Measurements from ENCODE around the gene LMNTD1.
"Not testable (repeated sequence)": the region's sequence is repeated elsewhere in the genome, so short reads cannot be mapped to it uniquely, and the experiment has no call there.

LMNTD1 gene, protein sequence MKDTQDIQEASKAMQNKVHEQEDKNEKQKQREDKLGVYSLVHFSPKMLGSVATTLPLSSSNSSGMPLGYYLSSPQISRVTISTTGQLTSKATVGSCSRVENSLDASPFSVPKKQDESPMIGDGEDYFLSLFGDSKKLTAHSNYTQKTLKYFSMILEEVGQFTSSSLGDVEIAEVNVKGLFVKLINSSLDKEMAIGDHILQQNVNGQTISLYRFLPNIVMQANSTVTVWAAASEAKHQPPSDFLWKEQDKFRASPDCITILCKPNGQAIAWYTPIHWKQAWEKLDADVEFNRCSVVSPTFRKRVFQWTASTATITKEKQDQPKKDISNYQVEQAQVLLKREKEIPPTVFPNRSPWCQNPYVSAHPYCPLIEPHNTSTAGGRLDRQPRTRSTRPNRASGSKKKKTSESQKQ

DNA sequence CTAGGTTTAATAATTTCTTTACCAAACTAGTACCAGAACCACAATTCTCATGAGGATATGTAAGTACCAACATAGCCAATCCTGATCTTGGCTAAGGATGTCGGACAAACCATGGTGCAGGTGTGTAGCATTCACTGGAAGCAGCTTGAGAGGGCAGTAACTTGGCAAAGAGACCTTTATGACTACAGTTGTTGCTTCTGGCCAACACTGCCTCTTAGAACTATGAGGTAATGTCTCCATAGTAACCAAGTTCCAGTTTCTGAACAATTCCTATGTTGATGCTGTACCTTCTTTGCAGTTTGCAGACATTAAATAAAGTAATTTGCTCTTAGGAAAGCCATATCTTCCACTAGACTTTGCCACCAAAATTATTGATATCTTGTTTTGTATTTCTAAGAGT, at the start of gene LMNTD1:
TSS of gene LMNTD1 (minus strand) at position 186 of the 400 bp plus-strand sequence. CDS start 324 bp downstream, outside the sequence.
- DNase-seq: no peak

DNA sequence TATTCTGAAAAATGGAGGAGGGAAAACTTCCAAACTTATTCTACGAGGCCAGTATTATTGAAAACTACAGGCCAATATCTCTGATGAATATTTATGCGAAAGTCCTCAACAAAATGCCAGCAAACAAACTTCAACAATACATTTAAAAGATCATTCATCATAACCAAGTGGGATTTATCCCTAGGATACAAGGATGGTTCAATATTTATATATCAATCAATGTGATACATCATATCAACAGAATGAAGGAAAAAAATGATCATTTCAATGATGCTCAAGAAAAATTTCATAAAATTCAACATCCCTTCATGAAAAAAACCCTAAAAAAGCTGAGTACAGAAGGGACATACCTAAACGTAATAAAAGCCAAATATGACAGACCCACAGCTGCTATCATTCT, 45.9 kb upstream of the LMNTD1 start:
- DNase-seq: no peak

DNA sequence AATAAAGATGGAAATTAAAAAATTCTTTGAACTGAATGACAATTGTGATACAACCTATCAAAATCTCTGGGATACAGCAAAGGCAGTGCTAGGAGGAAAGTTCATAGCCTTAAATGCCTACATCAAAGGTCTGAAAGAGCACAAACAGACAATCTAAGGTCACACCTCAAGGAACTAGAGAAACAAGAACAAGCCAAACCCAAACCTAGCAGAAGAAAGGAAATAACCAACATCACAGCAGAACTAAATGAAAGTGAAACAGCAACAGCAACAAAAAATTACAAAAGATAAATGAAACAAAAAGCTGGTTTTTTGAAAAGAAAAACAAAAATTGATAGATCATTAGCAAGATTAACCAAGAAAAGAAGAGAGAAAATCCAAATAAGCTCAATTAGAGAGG, 42.4 kb upstream of the LMNTD1 start:
- not testable (repeated sequence) for DNase-seq

GRCh38 chr12:25594376-25594775, 41.3 kb upstream of the LMNTD1 start:
- DNase-seq: no peak

DNA sequence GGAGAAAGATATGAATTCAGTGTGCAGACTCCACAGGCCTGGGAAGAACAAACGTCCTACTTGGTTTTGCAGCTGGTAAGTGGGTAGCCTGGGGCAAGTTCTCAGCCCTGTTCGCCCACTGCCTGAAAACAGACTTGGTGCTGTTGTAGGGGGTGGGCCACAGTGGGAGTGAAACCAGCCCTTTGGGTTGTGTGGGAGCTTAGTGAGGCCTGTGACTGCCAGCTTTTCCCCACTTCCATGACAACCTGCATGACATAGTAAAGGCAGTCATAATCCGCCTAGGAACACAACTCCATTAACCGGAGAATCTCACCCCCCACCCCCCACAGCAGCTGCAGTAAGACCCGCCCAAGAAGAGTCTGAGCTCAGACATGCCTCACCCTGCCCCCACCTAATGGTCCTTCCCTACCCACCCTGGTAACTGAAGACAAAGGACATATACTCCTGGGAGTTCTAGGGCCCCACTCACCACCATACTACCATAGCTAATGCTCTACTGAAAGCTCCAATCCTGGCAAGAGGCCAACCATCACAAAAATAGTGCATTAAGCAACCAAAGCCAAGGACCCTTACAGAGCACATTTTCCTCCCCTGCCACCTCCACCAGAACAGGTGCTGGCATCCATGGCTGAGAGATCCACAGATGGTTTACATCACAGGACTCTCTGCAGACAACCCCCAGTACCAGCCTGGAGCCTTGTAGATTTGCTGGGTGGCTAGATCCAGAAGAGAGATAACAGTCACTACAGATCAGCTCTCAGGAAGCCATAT, 39.8 kb upstream of the LMNTD1 start:
- DNase-seq: no peak

- no peak for DNase-seq
Observed at GRCh38 chr12:25591144-25591543, 38.1 kb upstream of the LMNTD1 start.

- DNase-seq: no peak
Observed at GRCh38 chr12:25590011-25590721, 37.1 kb upstream of the LMNTD1 start.

- no peak for DNase-seq
Observed at GRCh38 chr12:25587346-25587745, 34.3 kb upstream of the LMNTD1 start.

DNA sequence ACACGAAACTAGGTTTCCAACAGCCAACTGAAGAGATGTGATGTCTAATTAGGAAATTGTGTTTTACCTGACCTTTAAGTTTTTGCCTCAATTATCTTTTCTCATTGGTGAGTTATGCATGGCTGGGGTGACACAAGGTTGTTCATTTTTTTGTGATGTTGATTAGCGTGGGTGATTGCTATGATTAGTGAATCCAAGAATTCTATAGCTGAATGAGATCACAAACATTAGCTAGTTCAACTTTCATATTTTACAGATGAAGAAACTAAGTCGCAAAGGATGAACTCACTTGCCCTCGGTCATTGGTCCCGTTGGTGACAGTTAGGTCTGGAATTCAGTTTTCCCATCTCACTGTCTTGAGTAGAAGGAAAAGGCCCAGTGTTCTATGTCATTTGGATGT, 32.6 kb upstream of the LMNTD1 start:
- no peak for DNase-seq

DNA sequence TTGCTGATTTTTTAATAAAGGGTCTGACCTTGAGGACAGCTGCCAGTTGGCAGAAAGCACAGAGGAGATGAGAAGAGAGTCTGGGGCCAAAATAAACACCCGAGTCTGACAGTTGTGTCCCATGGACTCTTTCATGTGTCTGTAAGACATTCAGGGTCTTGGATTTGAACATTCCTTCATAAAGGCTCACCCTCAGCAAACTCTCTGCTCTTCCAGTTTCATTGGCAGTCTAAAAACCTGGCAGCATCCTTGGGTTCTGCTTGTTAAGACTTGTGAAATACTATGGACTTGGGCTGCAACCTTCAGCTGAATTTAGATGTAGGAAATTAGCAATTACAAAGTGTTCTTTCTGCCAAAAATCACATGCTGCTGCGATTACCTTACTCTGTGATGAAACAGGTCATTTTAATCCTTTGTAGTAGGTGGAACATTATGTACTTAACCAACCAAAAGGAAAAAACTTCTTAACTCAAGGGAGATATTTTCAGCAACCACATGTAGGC, 32.0 kb upstream of the LMNTD1 start:
- no peak for DNase-seq

- no peak for DNase-seq
Observed at GRCh38 chr12:25584596-25584995, 31.5 kb upstream of the LMNTD1 start.

DNA sequence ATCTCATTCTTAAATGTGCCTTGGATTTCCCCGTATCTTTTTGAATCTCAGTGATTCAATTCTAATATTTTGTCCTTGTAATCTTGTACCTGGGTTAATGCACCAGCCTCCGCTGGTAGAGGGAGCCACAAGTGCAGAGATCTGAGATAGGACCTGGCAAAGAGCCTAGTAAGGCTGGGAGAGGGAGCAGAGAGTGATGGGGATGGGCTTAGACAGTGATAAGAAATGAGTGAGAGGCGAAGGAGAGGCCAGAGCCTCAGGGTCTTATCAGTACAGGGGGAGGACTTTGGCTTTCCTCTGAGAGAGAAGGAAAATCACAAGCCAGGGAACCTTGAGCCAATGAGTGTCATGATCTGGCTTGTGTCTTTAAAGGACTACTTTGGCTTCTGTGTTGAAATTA, 30.5 kb upstream of the LMNTD1 start:
- no peak for DNase-seq

DNA sequence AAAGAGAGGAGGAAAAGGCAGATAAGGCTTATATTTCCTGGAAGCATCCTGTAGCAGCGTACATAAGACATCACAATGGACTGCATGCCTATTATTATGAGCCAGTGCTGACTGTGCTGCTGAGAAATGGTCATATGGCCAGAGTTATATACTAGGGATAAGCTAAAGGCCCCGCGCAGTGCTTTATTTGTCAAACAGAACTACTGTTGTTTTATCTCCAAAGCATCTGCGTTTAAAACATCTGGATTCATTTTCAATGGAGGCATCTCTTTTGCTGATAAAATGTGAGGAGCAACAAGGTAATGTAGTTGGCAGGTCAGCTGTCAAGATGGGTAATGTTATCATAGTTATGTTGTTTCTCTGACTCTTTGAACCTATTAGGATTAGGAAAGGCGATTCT, 28.0 kb upstream of the LMNTD1 start:
- no peak for DNase-seq

DNA sequence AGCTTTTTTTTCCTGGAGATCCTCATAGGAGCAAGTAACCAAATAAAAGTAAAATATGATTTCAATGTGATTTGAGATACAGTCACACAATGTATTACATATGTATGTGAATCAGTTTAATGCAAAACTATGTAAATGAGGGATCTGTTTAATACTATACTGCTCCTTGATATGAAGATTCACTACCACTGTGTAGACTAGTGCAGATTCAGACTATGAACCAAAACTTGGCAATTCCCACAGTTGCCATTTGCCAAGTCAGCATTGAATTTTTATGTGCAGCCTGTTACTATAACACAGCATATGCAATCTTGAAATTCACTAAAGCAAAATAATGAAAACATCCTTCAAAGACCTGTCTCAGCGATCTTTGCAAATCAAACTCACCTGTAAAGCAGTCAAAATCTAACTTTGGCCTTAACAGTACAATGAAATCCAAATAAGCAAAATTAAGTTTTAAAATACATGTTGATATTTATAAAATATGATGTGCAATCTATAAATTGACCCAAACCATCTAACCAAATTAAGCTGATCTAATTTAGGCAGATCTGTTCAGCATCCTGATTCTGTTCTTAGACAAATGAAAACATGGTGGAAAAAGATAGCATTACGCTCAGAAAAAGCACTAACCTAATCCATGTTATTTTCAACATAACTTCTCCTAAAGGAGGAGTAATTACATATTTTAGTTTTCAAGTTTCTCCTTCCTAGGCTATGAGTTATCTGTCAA, 25.5 kb upstream of the LMNTD1 start:
- DNase-seq: no peak

DNA sequence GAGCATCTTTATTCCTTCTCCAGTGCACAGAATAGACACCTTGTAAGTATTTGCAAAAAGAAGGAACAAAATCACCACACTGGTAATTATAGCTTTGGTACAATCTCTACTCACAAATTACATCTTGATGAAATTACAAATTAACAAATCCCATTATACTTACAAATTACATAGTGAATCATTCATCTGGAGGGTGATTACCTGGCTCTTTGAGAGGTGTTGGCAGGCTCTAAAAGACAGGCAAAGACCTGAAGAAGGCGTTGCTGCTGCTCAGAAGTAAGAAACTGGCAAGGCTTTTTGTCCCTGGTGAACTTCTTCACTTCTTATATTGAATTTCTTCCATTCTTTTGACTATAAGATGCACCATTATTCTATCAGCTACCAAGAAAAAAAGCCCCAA, 21.7 kb upstream of the LMNTD1 start:
- DNase-seq: no peak

GRCh38 chr12:25573346-25573745, 20.3 kb upstream of the LMNTD1 start:
- no peak for DNase-seq

DNA sequence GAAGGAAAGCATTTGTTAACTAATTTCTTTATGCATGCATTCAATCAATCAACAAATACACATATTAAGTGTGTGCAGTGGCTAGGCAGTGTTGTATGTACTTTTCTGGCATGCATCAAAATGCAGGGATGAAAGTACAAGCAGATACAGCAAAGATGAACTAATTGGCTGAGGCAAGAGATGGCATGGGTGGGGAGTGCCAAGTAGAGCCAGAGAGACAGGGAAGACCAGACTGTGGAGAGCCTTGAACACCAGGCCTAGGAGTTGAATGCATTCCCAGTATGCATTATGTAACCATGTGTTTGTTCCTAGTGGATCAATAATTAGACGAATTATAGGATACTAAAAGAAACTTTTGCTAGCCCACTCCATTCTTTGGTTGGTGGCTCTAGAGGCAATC, 17.3 kb upstream of the LMNTD1 start:
- DNase-seq: no peak

DNA sequence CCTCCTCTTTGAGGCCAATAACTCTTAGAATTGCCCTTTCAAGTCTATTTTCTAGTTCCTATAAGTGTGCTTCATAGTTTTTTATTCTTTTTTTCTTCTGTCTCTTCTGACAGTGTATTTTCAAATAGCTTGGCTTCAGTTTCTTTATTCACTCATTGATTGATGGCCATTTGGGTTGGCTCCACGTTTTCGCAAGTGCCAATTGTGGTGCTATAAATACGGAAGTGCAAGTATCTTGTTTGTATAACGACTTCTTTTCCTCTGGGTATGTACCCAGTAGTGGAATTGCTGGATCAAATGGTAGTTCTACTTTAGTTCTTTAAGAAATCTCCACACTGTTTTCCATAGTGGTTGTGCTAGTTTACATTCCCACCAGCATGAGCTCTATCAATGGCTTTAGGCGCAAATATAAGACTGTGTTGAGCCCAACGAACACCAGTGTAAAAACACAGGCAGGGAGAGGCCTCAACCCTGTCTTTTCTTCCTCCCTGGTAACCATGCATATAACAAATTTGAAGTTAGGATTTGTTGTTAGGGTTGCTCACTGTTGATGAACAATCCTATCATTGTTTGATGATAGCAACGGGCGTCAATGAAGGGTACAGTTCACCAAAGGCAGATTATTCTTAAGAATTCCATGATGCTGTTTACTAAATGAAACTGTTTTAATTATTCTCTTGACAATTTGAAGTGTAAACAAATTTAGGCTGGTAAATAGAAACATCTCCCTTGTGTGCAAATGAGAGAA, 13.3 kb upstream of the LMNTD1 start:
- no peak for DNase-seq

DNA sequence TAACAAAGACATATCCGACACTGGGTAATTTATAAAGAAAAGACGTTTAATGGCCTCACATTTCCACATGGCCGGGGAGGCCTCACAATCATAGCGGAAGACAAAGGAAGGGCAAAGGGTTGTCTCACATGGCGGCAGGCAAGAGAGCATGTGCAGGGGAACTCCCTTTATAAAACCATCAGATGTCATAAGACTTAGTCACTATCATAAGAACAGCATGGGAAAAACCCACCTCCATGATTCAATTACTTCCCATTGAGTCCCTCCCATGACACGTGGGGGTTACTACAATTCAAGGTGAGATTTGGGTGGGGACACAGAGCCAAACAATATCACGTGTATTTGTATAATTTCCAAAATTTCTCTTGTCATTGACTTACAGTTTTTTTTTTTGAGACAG, 5.5 kb upstream of the LMNTD1 start:
- DNase-seq: no peak

DNA sequence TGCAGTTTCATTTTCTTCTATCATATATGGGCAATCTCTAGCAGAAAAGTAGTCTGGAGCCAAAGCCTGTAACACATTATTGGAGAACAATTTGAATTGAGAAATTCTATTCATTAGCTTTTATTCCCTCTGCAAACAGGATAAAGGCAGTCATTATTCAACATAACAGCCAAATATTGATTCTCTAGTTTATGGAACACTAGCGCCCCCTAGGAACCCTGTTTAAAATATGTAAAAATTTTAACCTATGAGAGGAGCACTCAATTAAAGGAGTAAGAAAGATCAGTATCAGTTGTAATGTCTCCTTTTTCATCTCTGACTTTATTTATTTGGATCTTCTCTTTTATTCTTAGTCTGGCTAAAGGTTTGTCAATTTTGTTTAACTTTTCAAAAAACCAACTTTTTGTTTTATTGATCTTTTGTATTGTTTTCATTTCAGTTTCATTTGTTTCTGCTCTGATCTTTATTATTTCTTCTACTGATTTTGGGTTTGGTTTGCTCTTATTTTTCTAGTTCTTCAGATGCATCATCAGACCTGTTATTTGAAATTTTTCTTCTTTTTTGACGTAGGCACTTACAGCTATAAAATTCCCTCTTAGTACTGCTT, 4.8 kb upstream of the LMNTD1 start:
- DNase-seq: no peak

GRCh38 chr12:25556153-25556552, 3.1 kb upstream of the LMNTD1 start:
- no peak for DNase-seq

DNA sequence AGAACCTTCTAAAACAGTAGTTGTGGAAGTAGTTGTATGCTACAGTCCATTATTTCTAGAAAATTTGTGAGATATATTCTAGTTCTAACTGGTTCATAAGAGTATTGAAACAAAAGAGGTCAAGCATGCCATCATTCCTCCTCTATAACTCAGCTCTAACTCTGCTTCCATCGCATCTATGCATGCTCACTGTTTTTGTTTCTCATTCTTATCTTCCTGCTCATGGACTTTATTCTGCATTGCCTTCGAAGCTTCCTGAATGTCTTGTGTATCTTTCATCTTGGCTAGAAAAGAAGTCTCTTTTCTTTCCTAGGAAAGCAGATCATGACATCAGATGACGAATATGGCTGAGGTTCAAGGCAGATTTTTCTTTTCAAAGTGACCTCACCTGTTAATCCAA, 402 bp downstream of the LMNTD1 start:
- DNase-seq: no peak

Measured in NCI-H2107 (cell line).